ENCODE results near the gene COL5A1.
"Not testable (repeated sequence)": the region's sequence is repeated elsewhere in the genome, so short reads cannot be mapped to it uniquely, and the experiment has no call there.

Gene COL5A1

DNA sequence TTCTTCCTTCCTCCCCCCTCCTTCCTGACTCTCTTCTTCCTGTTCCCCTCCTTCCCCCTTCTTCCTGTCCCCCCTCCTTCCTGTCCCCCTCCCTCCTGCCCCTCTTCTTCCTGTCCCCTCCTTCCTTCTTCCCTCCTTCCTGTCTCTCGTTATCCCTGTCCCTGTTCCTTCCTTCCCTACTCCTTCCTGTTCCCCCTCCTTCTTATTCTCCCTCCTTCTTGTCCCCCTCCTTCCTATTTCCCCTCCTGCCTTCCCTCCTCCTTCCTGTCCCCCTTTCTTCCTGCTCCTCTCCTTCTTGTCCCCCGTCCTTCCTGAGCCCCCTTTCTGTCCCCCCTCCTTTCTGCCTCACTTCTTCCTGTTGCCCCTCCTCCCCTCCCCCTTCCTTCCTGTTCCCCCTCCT, 70.6 kb downstream of the COL5A1 start:
- Histone ChIP-seq H3K4me1 (ENCODE audit: control insufficient read depth, insufficient read depth, low read length, unreplicated experiment) (peaks cover 6% of the 10 kb centered on the region), H2AFZ (ENCODE audit: low read length, unreplicated experiment) (no peak overlapping the region), H3K4me3 (ENCODE audit: low read depth, low read length) (no peak overlapping the region), H3K27ac (ENCODE audit: low read depth, low read length) (no peak overlapping the region), H3K27me3 (ENCODE audit: insufficient read depth, low read length) (no peaks in the 10 kb centered on the region), H3K36me3 (ENCODE audit: insufficient read depth, low read length) (peaks cover 30% of the 10 kb centered on the region), H3K79me2 (ENCODE audit: control insufficient read depth, insufficient read depth, low read length, unreplicated experiment) (peaks cover 71% of the 10 kb centered on the region)

DNA sequence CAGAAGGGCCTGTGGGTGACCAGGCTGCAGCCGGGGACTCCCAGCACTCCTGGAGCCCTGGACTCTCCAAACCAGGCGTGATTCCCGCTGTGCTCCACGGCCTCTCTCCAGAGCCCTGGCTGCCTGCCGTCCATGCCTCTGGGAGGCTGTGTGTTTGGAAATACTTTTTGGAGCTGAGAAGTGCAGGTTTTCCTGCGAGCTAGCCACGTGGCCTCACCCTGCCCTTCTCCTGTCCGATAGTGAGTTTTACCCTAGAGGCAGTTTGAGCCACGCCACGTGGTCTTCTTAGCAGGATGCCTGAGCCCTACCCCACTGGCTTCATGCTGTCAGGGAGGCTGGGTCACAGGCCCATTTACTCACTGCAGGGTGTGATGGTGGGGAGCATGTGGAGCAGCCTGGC, 71.3 kb downstream of the COL5A1 start:
- no peak overlapping the region for H3K4me3 ChIP-seq (ENCODE audit: low read depth, low read length)
- H3K27ac ChIP-seq (ENCODE audit: low read depth, low read length), result no peak overlapping the region
- no peak overlapping the region for H2AFZ ChIP-seq (ENCODE audit: low read length, unreplicated experiment)
- H3K4me1 ChIP-seq (ENCODE audit: control insufficient read depth, insufficient read depth, low read length, unreplicated experiment), result peaks cover 3% of the 10 kb centered on the region
- no peaks in the 10 kb centered on the region for H3K27me3 ChIP-seq (ENCODE audit: insufficient read depth, low read length)
- H3K36me3 ChIP-seq (ENCODE audit: insufficient read depth, low read length), result peaks cover 33% of the 10 kb centered on the region
- peaks cover 70% of the 10 kb centered on the region for H3K79me2 ChIP-seq (ENCODE audit: control insufficient read depth, insufficient read depth, low read length, unreplicated experiment)

DNA sequence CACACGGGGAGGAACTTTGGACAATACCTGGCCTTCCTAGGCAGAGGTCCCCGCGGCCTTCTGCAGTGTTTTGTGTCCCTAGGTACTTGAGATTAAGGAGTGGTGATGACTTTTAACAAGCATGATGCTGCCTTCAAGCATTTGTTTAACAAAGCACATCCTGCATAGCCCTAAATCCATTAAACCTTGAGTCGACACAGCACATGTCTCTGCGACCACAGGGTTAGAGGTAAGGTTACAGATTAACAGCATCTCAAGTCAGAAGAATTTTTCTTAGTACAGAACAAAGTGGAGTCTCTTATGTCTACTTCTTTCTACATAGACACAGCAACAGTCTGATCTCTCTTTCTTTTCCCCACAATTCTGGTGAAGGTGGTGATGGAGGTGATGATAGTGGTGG, 73.9 kb downstream of the COL5A1 start:
- not testable (repeated sequence) for H2AFZ ChIP-seq (ENCODE audit: low read length, unreplicated experiment); H3K4me3 ChIP-seq (ENCODE audit: low read depth, low read length); H3K4me1 ChIP-seq (ENCODE audit: control insufficient read depth, insufficient read depth, low read length, unreplicated experiment); H3K27me3 ChIP-seq (ENCODE audit: insufficient read depth, low read length); H3K27ac ChIP-seq (ENCODE audit: low read depth, low read length)
- Histone ChIP-seq H3K79me2 (ENCODE audit: control insufficient read depth, insufficient read depth, low read length, unreplicated experiment) (peaks cover 69% of the 10 kb centered on the region), H3K36me3 (ENCODE audit: insufficient read depth, low read length) (peaks cover 27% of the 10 kb centered on the region)

DNA sequence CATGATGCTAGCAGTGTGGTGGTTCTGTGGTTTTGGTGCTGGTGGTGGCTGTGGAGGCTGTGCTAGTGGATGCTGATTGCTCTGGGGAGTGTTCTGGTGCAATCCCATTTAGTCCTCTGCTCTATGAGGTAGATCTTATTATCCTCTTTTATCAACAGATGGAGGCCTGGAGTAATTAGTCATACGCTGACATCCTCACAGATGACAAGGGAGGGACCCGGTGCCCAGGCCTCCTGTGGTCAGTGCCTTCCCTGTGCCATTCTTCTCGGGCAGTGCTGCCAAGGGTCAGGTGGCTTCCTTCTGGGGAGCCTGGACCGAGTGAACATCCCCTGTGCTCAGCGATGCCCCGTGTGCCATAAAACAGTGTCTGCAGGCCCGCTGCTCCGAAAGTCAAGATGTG, 74.5 kb downstream of the COL5A1 start:
- no peaks in the 10 kb centered on the region for H3K4me1 ChIP-seq (ENCODE audit: control insufficient read depth, insufficient read depth, low read length, unreplicated experiment)
- H3K79me2 ChIP-seq (ENCODE audit: control insufficient read depth, insufficient read depth, low read length, unreplicated experiment), result peaks cover 72% of the 10 kb centered on the region
- H3K27ac ChIP-seq (ENCODE audit: low read depth, low read length), result no peak overlapping the region
- H2AFZ ChIP-seq (ENCODE audit: low read length, unreplicated experiment), result no peak overlapping the region
- peaks cover 27% of the 10 kb centered on the region for H3K36me3 ChIP-seq (ENCODE audit: insufficient read depth, low read length)
- H3K27me3 ChIP-seq (ENCODE audit: insufficient read depth, low read length), result no peaks in the 10 kb centered on the region
- no peak overlapping the region for H3K4me3 ChIP-seq (ENCODE audit: low read depth, low read length)

DNA sequence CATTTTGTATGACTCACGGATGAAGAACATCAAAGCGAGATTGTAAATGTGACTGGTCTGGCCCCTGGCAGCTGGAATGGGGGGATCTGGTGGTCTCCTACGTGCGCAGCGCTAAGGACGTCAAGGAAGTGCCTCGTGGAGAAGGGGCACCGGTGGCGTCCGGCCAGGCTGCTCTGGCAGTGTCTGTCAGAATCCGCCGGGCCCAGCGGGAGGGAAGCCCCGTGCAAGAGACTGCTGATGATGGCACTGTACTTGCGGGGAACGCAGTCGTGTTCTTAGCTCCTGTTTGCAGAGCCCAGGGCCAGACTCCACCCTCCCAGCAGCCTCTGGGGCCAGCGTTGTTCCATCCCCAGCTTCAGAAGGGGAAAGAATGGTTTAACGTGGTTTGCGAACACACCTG, 75.5 kb downstream of the COL5A1 start:
- Histone ChIP-seq H3K79me2 (ENCODE audit: control insufficient read depth, insufficient read depth, low read length, unreplicated experiment) (peaks cover 74% of the 10 kb centered on the region), H3K4me3 (ENCODE audit: low read depth, low read length) (no peak overlapping the region), H2AFZ (ENCODE audit: low read length, unreplicated experiment) (no peak overlapping the region), H3K27ac (ENCODE audit: low read depth, low read length) (no peak overlapping the region), H3K4me1 (ENCODE audit: control insufficient read depth, insufficient read depth, low read length, unreplicated experiment) (peaks cover 4% of the 10 kb centered on the region), H3K36me3 (ENCODE audit: insufficient read depth, low read length) (peaks cover 27% of the 10 kb centered on the region), H3K27me3 (ENCODE audit: insufficient read depth, low read length) (no peaks in the 10 kb centered on the region)

DNA sequence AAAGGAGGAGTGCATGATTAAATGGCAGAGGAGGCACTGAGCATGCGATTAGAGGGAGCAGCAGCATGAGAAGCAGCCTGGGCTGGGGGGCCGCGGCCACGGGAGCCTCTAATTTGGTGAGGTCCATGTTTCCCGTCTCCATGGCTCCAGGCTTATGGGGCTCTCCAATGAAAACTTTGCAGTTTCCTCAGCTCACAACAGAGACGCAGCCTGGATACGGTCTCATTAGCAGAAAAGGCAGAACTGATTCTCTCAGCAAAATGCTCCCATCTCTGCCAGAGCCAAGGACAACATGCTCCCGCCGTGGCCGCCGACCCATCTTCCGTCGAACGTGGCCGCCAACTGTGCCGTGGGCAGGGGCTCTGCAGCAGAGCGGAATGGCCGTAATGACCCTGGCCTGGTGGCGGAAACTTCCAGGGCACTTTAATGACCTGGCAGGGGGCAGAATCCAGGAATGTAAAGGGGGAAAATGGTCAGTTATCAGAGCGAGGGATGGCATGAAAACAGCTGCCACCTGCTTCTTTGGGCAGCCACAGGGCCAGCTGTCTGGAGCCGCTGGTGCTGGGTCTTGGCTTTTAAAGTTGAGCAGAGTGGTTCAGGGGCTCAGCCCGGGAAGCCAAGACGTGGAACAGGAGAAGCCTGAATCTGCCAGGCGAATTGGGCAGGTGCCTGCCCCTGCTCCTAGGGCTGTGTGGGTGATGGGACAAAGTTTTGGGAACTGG, 76.5 kb downstream of the COL5A1 start:
- Histone ChIP-seq H3K4me3 (ENCODE audit: low read depth, low read length) (no peak overlapping the region), H3K79me2 (ENCODE audit: control insufficient read depth, insufficient read depth, low read length, unreplicated experiment) (peaks cover 78% of the 10 kb centered on the region), H3K36me3 (ENCODE audit: insufficient read depth, low read length) (peaks cover 21% of the 10 kb centered on the region), H2AFZ (ENCODE audit: low read length, unreplicated experiment) (no peak overlapping the region), H3K4me1 (ENCODE audit: control insufficient read depth, insufficient read depth, low read length, unreplicated experiment) (peaks cover 4% of the 10 kb centered on the region), H3K27me3 (ENCODE audit: insufficient read depth, low read length) (no peaks in the 10 kb centered on the region), H3K27ac (ENCODE audit: low read depth, low read length) (no peak overlapping the region)

DNA sequence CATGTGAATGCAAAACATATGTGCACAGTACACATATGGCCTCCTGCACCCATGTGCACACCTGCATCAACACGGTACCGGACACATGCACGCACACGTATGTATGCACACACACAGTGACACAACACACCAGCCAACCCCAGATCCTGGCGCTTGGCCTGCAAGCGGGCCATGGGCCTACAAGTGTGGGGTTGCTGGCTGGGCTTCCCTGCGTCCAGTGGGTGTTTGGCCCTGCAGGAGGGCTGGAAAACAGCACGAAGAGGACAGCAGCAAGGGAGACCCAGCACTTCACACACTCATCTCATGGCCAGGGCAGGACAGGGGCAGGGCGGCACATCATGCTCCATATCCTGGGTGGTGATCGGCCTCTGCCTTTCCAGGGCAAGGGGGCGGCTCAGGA, 77.7 kb downstream of the COL5A1 start:
- Histone ChIP-seq H3K79me2 (ENCODE audit: control insufficient read depth, insufficient read depth, low read length, unreplicated experiment) (peaks cover 78% of the 10 kb centered on the region), H3K4me3 (ENCODE audit: low read depth, low read length) (no peak overlapping the region), H3K36me3 (ENCODE audit: insufficient read depth, low read length) (peaks cover 15% of the 10 kb centered on the region; the same call in 1 of the 2 replicates), H3K4me1 (ENCODE audit: control insufficient read depth, insufficient read depth, low read length, unreplicated experiment) (peaks cover 11% of the 10 kb centered on the region), H3K27me3 (ENCODE audit: insufficient read depth, low read length) (no peaks in the 10 kb centered on the region), H2AFZ (ENCODE audit: low read length, unreplicated experiment) (no peak overlapping the region), H3K27ac (ENCODE audit: low read depth, low read length) (no peak overlapping the region)

DNA sequence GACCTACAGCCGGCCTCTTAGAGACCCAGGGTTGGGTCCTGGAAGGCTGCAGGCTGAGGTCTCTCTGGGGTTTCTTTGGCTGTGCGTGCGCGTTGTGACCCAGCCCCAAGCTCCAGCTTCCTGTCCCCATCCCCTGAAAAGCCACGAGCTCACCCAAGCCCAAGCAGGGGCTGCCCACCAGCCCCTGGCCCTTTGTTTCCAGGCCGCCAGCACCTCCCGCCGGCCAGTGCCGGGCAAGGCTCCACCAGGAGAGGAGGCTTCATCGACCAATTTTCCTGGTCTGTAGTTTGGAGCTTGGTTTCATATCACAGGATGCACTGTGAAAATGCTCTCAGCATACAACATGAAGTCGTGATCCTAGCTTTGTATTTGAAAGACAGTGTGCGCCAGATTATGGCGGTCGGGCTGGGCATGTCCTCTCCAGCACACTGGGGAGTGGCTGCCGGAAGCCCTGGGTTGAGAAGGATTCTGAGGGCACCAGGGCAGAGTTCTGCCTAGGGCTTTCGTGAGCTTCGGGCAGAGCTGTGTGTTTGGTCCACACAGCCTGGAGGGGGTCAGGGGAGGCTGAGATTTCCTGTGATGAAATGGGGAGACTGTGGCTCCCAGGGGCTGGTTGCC, 78.6 kb downstream of the COL5A1 start:
- H3K4me1 ChIP-seq (ENCODE audit: control insufficient read depth, insufficient read depth, low read length, unreplicated experiment), result peaks cover 19% of the 10 kb centered on the region
- no peak overlapping the region for H2AFZ ChIP-seq (ENCODE audit: low read length, unreplicated experiment)
- no peaks in the 10 kb centered on the region for H3K27me3 ChIP-seq (ENCODE audit: insufficient read depth, low read length)
- H3K4me3 ChIP-seq (ENCODE audit: low read depth, low read length), result no peak overlapping the region
- no peak overlapping the region for H3K27ac ChIP-seq (ENCODE audit: low read depth, low read length)
- H3K79me2 ChIP-seq (ENCODE audit: control insufficient read depth, insufficient read depth, low read length, unreplicated experiment), result peaks cover 83% of the 10 kb centered on the region
- peaks cover 20% of the 10 kb centered on the region; the same call in 1 of the 2 replicates for H3K36me3 ChIP-seq (ENCODE audit: insufficient read depth, low read length)

DNA sequence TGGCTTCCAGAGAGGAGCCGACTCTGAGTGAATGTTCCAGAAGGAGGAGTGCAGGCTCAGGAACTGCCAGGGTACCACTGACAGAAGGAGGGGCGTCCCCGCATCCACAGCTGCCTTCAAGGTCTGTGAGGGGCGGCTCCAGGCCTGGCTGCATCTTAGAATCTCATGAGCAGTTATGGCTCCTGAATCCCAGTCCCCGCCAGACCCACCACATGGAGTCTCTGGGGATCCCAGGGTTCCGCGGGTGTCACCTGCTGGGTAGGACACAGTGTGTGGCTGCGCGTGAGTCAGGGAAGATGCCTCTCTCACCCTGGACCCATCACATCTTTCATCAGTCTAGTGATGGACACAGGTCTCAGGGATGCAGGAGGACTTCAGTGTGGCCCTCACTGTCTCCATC, 79.2 kb downstream of the COL5A1 start:
- peaks cover 85% of the 10 kb centered on the region for H3K79me2 ChIP-seq (ENCODE audit: control insufficient read depth, insufficient read depth, low read length, unreplicated experiment)
- H3K4me1 ChIP-seq (ENCODE audit: control insufficient read depth, insufficient read depth, low read length, unreplicated experiment), result peaks cover 19% of the 10 kb centered on the region
- no peak overlapping the region for H3K27ac ChIP-seq (ENCODE audit: low read depth, low read length)
- H3K36me3 ChIP-seq (ENCODE audit: insufficient read depth, low read length), result peaks cover 24% of the 10 kb centered on the region; the same call in 1 of the 2 replicates
- H3K27me3 ChIP-seq (ENCODE audit: insufficient read depth, low read length), result no peaks in the 10 kb centered on the region
- H3K4me3 ChIP-seq (ENCODE audit: low read depth, low read length), result no peak overlapping the region
- no peak overlapping the region for H2AFZ ChIP-seq (ENCODE audit: low read length, unreplicated experiment)

DNA sequence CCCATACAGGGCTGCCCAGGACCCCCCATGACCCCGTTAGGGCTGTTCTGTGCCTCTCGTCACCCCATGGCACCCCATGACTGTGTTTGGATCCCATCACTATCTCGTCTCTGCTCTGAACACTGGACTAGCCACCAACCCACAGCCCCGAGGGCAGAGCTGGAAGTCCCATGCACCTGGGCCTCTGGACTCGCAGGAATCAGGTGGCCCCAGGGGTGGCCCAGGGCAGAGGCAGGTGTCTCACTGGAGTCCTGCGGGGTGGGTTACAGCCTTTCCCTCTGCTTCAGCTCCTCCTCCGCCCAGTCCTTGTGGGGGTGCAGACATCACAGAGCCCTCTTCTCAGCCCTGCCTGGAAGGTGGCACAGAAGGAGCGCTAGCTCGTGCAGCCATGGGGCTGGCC, 79.7 kb downstream of the COL5A1 start:
- H3K79me2 ChIP-seq (ENCODE audit: control insufficient read depth, insufficient read depth, low read length, unreplicated experiment), result peaks cover 86% of the 10 kb centered on the region
- H3K4me1 ChIP-seq (ENCODE audit: control insufficient read depth, insufficient read depth, low read length, unreplicated experiment), result peaks cover 19% of the 10 kb centered on the region
- no peak overlapping the region for H3K27ac ChIP-seq (ENCODE audit: low read depth, low read length)
- no peaks in the 10 kb centered on the region for H3K27me3 ChIP-seq (ENCODE audit: insufficient read depth, low read length)
- H3K4me3 ChIP-seq (ENCODE audit: low read depth, low read length), result no peak overlapping the region
- no peak overlapping the region for H2AFZ ChIP-seq (ENCODE audit: low read length, unreplicated experiment)
- peaks cover 24% of the 10 kb centered on the region; the same call in 1 of the 2 replicates for H3K36me3 ChIP-seq (ENCODE audit: insufficient read depth, low read length)

DNA sequence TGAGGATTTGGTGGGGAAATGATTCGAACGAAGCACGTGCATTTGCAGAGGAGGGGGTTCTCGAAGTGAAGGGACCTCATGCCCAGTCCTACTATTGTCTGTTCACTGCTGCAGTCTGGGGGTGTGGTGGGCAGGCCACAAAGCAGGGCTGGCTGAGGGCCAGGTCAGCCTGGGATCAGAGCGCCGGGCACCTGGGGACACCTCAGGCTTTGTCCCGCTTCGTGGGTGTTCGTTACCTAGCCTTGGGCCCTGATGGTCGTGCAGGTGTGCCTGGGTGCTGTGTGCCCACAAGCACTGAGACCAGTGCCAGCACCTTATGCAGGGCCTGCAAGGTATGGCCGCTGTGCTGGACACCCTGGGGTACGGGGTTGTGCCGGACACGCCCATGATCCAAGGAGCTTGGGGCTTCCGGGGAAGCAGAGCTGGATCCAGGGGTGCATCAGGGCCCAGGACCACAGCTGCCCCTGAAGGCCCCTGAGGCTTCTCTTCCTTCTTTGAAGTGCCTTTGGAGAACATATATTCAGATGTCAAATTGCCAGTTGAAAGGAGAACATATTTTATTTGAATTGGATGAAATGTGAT, 80.6 kb downstream of the COL5A1 start:
- Histone ChIP-seq H3K36me3 (ENCODE audit: insufficient read depth, low read length) (peaks cover 28% of the 10 kb centered on the region; the same call in 1 of the 2 replicates), H3K27me3 (ENCODE audit: insufficient read depth, low read length) (no peaks in the 10 kb centered on the region), H3K79me2 (ENCODE audit: control insufficient read depth, insufficient read depth, low read length, unreplicated experiment) (peaks cover 90% of the 10 kb centered on the region), H3K27ac (ENCODE audit: low read depth, low read length) (no peak overlapping the region), H3K4me1 (ENCODE audit: control insufficient read depth, insufficient read depth, low read length, unreplicated experiment) (peaks cover 19% of the 10 kb centered on the region), H2AFZ (ENCODE audit: low read length, unreplicated experiment) (no peak overlapping the region), H3K4me3 (ENCODE audit: low read depth, low read length) (no peak overlapping the region)

All from ACC112 (cell line).